CD8-positive, alpha-beta memory T cell (primary cell): ENCODE results near the gene AKAP6. TPM values are rescaled to one million over a fixed set of nuclear protein-coding genes. Genes with fewer than 3 reads are reported as not detected.

ENCODE experiments used
- CTCF ChIA-PET: fragments of 350-600 bp; sonication (Branson Sonifier 250); formaldehyde crosslinking; loops from one replicate; lab custom pipeline; 2021; ENCODE audit warnings: antibody characterized with exemption; lab: Charles Lee
- POLR2A ChIA-PET: fragments of 350-600 bp; sonication (Branson Sonifier 250); formaldehyde crosslinking; loops from one replicate; lab custom pipeline; 2021; ENCODE audit warnings: antibody characterized with exemption; lab: Charles Lee
- DNase-seq, 5 donors: peaks; one replicate each; pipeline versions ENCODE4 v3.0.0 to v3.0.0-alpha.2; 2020 to 2022; ENCODE audit warnings: mixed read lengths in 1 of 5
- H3K27ac ChIP-seq: one replicate; pipeline ENCODE4 v1.7.0; 2013; ENCODE audit warnings: low read depth, mild to moderate bottlenecking, low read length, moderate library complexity
- H3K27me3 ChIP-seq: 2 replicates; pipeline ENCODE4 v1.7.0; 2013; ENCODE audit warnings: low read length, mild to moderate bottlenecking; ENCODE audit not compliant: insufficient read depth, poor library complexity, severe bottlenecking
- H3K36me3 ChIP-seq: 2 replicates; pipeline ENCODE4 v1.7.0; 2013; ENCODE audit warnings: mild to moderate bottlenecking, low read length, moderate library complexity; ENCODE audit not compliant: insufficient read depth
- H3K4me1 ChIP-seq: 2 replicates; pipeline ENCODE4 v1.7.0; 2013; ENCODE audit warnings: mild to moderate bottlenecking, low read length, moderate library complexity; ENCODE audit not compliant: insufficient read depth
- H3K4me3 ChIP-seq: 2 replicates; pipeline ENCODE4 v1.7.0; 2013; ENCODE audit warnings: mild to moderate bottlenecking, low read length
- H3K9me3 ChIP-seq: 2 replicates; pipeline ENCODE4 v1.7.0; 2013; ENCODE audit warnings: mild to moderate bottlenecking, low read length
- H3K27ac Mint-ChIP-seq, 8 donors: one replicate each; pipeline ENCODE4 v1.8.0; 2020 to 2021; ENCODE audit warnings: mixed read lengths in 8 of 8, mild to moderate bottlenecking in 6 of 8, inconsistent platforms in 3 of 8, moderate library complexity in 3 of 8
- H3K27me3 Mint-ChIP-seq, 2 donors: one replicate each; pipeline ENCODE4 v1.8.0; 2020 to 2021; ENCODE audit warnings: mixed read lengths in 2 of 2, mild to moderate bottlenecking in 1 of 2, moderate library complexity in 1 of 2
- H3K36me3 Mint-ChIP-seq, 3 donors: one replicate each; pipeline ENCODE4 v1.8.0; 2020 to 2021; ENCODE audit warnings: mixed read lengths in 3 of 3, inconsistent platforms in 1 of 3, mild to moderate bottlenecking in 1 of 3
- H3K4me1 Mint-ChIP-seq, 3 donors: one replicate each; pipeline ENCODE4 v1.8.0; 2020 to 2021; ENCODE audit warnings: mixed read lengths in 3 of 3, inconsistent platforms in 1 of 3, mild to moderate bottlenecking in 1 of 3
- H3K4me3 Mint-ChIP-seq, 7 donors: one replicate each; pipeline ENCODE4 v1.8.0; 2020 to 2021; ENCODE audit warnings: mixed read lengths in 7 of 7, mild to moderate bottlenecking in 6 of 7, moderate library complexity in 4 of 7, inconsistent platforms in 2 of 7
- H3K9me3 Mint-ChIP-seq, 5 donors: one replicate each; pipeline ENCODE4 v1.8.0; 2020 to 2022; ENCODE audit warnings: mixed read lengths in 5 of 5, mild to moderate bottlenecking in 3 of 5, moderate library complexity in 2 of 5, inconsistent platforms in 1 of 5
- polyA plus RNA-seq: library from polyadenylated mRNA; unstranded; fragments of 300-500 nt; fragmentation: Illumina TruSeq; gene quantifications from one replicate; pipeline ENCODE4 v1.2.3, GENCODE V29; 2021
- total RNA-seq, 2 experiments: library from RNA; stranded (reverse); gene quantifications; one replicate each; pipeline ENCODE4 v1.2.3, GENCODE V29; 2021

The AKAP6 gene
- total and polyA plus RNA-seq, 3 experiments from 2014 or later: 0.49 to 1.5 (median 1.4) TPM

DNA sequence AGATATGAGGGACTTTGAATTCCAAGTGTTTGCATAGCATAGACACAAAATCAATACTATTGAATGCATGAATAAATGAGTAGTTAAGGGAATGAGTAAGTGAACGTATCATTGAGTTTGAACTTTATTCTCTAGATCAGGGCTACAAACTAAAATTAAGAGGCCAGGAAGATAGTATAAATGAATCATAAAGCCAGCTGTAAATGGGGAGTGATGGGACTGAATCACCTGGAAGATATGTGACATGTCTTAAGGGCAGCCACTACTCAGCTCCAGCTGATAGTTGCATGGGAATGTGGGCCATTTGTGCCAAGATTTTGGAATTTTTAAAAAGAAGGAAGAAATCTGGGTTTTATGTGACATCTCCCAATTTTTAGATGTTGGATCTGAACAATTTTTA is 229.9 kb downstream of the AKAP6 start:
- no peaks in the 10 kb centered on the region for H3K36me3 Mint-ChIP-seq
- H3K9me3 ChIP-seq: no peaks in the 10 kb centered on the region
- H3K4me3 Mint-ChIP-seq: no peak overlapping the region
- POLR2A ChIA-PET: no interaction called here
- no peaks in the 10 kb centered on the region for H3K27me3 Mint-ChIP-seq
- CTCF ChIA-PET: no interaction called here
- H3K27ac ChIP-seq: no peak overlapping the region
- H3K27me3 ChIP-seq: no peaks in the 10 kb centered on the region
- no peak for DNase-seq
- no peak overlapping the region for H3K4me3 ChIP-seq
- no peaks in the 10 kb centered on the region for H3K4me1 ChIP-seq
- H3K9me3 Mint-ChIP-seq: peaks cover 0 to 4% (median 0%) of the 10 kb centered on the region in 5 donors
- no peaks in the 10 kb centered on the region for H3K36me3 ChIP-seq
- H3K27ac Mint-ChIP-seq: no peak overlapping the region
- H3K4me1 Mint-ChIP-seq: peaks cover 0 to under 1% (median 0%) of the 10 kb centered on the region in 3 donors

DNA sequence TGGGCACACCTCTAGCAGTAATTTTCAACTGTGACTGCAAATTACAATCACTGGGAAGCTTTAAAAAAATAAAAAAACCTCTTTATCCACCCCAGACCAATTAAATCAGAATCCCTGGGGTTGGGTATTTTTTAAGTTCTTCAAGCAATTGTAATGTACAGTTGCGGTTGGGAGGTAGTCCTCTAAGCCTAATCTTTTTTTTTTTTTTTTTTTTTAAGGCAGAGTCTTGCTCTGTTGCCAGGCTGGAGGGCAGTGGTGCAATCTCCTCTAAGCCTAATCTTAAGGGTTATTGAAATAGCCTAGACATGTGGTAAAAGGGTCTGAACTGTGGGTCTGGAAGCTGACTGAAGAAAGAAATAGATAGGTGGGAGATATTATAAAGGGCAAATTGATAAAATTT is 230.5 kb downstream of the AKAP6 start:
- H3K27ac ChIP-seq: no peak overlapping the region
- CTCF ChIA-PET: no interaction called here
- H3K27me3 Mint-ChIP-seq: no peaks in the 10 kb centered on the region
- H3K36me3 Mint-ChIP-seq: no peaks in the 10 kb centered on the region
- no peak for DNase-seq
- H3K36me3 ChIP-seq: no peaks in the 10 kb centered on the region
- no peak overlapping the region for H3K4me3 Mint-ChIP-seq
- H3K27ac Mint-ChIP-seq: no peak overlapping the region
- H3K9me3 ChIP-seq: no peaks in the 10 kb centered on the region
- peaks cover 0 to 7% (median 0%) of the 10 kb centered on the region in 5 donors for H3K9me3 Mint-ChIP-seq
- peaks cover 4 to 6% (median 5%) of the 10 kb centered on the region in 3 donors for H3K4me1 Mint-ChIP-seq
- H3K4me1 ChIP-seq: peaks cover 3% of the 10 kb centered on the region
- no peaks in the 10 kb centered on the region for H3K27me3 ChIP-seq
- POLR2A ChIA-PET: no interaction called here
- H3K4me3 ChIP-seq: no peak overlapping the region

GRCh38 chr14:32560209-32560857 is 231.2 kb downstream of the AKAP6 start:
- Mint-ChIP-seq H3K9me3 (peaks cover 0 to 7% (median 0%) of the 10 kb centered on the region in 5 donors), H3K27me3 (no peaks in the 10 kb centered on the region), H3K4me3 (no peak overlapping the region), H3K27ac (no peak overlapping the region), H3K4me1 (peaks cover 12 to 13% (median 12%) of the 10 kb centered on the region in 3 donors), H3K36me3 (no peaks in the 10 kb centered on the region)
- no peaks in the 10 kb centered on the region for H3K9me3 ChIP-seq
- no peak overlapping the region for H3K27ac ChIP-seq
- H3K4me3 ChIP-seq: no peak overlapping the region
- CTCF ChIA-PET: no interaction called here
- H3K4me1 ChIP-seq: peaks cover 8% of the 10 kb centered on the region
- no peak for DNase-seq
- POLR2A ChIA-PET: no interaction called here
- no peaks in the 10 kb centered on the region for H3K36me3 ChIP-seq
- H3K27me3 ChIP-seq: no peaks in the 10 kb centered on the region

- H3K9me3 Mint-ChIP-seq: peaks cover 0 to 6% (median 0%) of the 10 kb centered on the region in 5 donors
- peaks cover 13 to 14% (median 14%) of the 10 kb centered on the region in 3 donors for H3K4me1 Mint-ChIP-seq
- Histone ChIP-seq H3K9me3 (no peaks in the 10 kb centered on the region), H3K27ac (no peak overlapping the region), H3K27me3 (no peaks in the 10 kb centered on the region), H3K4me1 (peaks cover 8% of the 10 kb centered on the region), H3K36me3 (no peaks in the 10 kb centered on the region), H3K4me3 (no peak overlapping the region)
- DNase-seq: no peak
- H3K27ac Mint-ChIP-seq: no peak overlapping the region
- no peak overlapping the region for H3K4me3 Mint-ChIP-seq
- H3K27me3 Mint-ChIP-seq: no peaks in the 10 kb centered on the region
- ChIA-PET POLR2A (no interaction called here), CTCF (no interaction called here)
- no peaks in the 10 kb centered on the region for H3K36me3 Mint-ChIP-seq
These were observed 232.4 kb downstream of the AKAP6 start for GRCh38 chr14:32561520-32561919.

- Histone ChIP-seq H3K4me3 (no peak overlapping the region), H3K4me1 (peaks cover 8% of the 10 kb centered on the region), H3K36me3 (no peaks in the 10 kb centered on the region), H3K27me3 (no peaks in the 10 kb centered on the region), H3K9me3 (no peaks in the 10 kb centered on the region), H3K27ac (no peak overlapping the region)
- H3K27ac Mint-ChIP-seq: peak overlapping the region in 4 of 8 donors; percentile 6 to 57 (median 34)
- CTCF ChIA-PET: no interaction called here
- no peak for DNase-seq
- no peaks in the 10 kb centered on the region for H3K36me3 Mint-ChIP-seq
- peaks cover 0 to 4% (median 0%) of the 10 kb centered on the region in 5 donors for H3K9me3 Mint-ChIP-seq
- POLR2A ChIA-PET: no interaction called here
- peaks cover 13 to 14% (median 14%) of the 10 kb centered on the region in 3 donors for H3K4me1 Mint-ChIP-seq
- peak overlapping the region in 1 of 7 donors; percentile 46 for H3K4me3 Mint-ChIP-seq
- H3K27me3 Mint-ChIP-seq: no peaks in the 10 kb centered on the region
These were observed 235.5 kb downstream of the AKAP6 start for GRCh38 chr14:32564596-32564995.

- peak overlapping the region in 1 of 7 donors; percentile 46 for H3K4me3 Mint-ChIP-seq
- ChIA-PET CTCF (no interaction called here), POLR2A (no interaction called here)
- no peaks in the 10 kb centered on the region for H3K36me3 Mint-ChIP-seq
- no peaks in the 10 kb centered on the region for H3K36me3 ChIP-seq
- H3K27me3 Mint-ChIP-seq: no peaks in the 10 kb centered on the region
- DNase-seq: no peak
- H3K9me3 ChIP-seq: no peaks in the 10 kb centered on the region
- H3K4me1 ChIP-seq: peaks cover 8% of the 10 kb centered on the region
- H3K4me3 ChIP-seq: no peak overlapping the region
- no peaks in the 10 kb centered on the region for H3K27me3 ChIP-seq
- no peak overlapping the region for H3K27ac Mint-ChIP-seq
- H3K27ac ChIP-seq: no peak overlapping the region
- H3K9me3 Mint-ChIP-seq: peaks cover 0 to 4% (median 0%) of the 10 kb centered on the region in 5 donors
- peaks cover 13 to 14% (median 14%) of the 10 kb centered on the region in 3 donors for H3K4me1 Mint-ChIP-seq
These were observed 236.2 kb downstream of the AKAP6 start for GRCh38 chr14:32565256-32565655.

DNA sequence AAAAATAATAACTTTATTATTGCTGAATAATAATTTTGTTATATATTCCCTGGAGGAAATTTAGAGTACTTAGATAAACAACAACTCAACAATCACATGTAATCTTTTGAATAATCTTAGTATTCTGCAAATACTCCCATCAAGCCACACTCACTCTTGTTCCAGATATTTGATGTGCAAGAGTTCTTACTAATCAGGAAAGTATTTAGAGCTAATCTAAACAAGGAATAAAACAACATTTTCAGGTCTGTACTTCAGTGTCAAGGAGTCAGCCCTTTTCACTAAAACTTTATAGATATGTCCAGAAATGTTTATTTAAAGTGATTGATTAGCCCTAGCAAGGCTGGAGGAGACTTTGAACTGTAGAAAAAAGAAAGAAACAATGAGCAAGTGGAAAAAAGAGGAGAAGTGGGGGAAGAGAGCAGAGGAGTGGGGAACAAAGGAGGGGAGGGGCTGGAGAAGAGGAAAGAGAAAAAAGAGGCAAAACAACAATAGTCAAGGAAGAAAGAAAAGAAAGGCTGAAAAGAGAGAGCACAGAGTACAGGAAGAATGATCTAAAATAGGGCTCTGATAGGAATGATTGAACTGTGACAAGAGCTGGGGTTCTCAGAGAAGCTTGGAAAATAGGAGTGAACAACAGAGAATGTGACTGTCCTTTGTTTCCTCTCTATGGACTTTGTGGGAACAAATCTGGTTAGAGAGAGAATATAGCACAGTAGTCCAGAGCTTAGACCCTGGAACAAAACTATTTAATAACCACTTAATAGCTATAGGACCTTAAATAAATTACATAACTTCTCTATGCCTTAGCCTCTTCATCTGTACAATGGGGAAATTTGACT is 238.7 kb downstream of the AKAP6 start:
- Histone ChIP-seq H3K4me3 (no peak overlapping the region), H3K9me3 (no peaks in the 10 kb centered on the region), H3K36me3 (no peaks in the 10 kb centered on the region), H3K27ac (no peak overlapping the region), H3K4me1 (peaks cover 8% of the 10 kb centered on the region), H3K27me3 (no peaks in the 10 kb centered on the region)
- Mint-ChIP-seq H3K27me3 (no peaks in the 10 kb centered on the region), H3K4me3 (no peak overlapping the region), H3K9me3 (peaks cover 0 to 4% (median 0%) of the 10 kb centered on the region in 5 donors), H3K36me3 (no peaks in the 10 kb centered on the region), H3K4me1 (peaks cover 13 to 14% (median 14%) of the 10 kb centered on the region in 3 donors), H3K27ac (no peak overlapping the region)
- no peak for DNase-seq
- ChIA-PET POLR2A (no interaction called here), CTCF (no interaction called here)

GRCh38 chr14:32571551-32571950 is 242.5 kb downstream of the AKAP6 start:
- no peak overlapping the region for H3K27ac Mint-ChIP-seq
- no peaks in the 10 kb centered on the region for H3K4me1 Mint-ChIP-seq
- CTCF ChIA-PET: no interaction called here
- no peak overlapping the region for H3K4me3 Mint-ChIP-seq
- no peaks in the 10 kb centered on the region for H3K36me3 ChIP-seq
- POLR2A ChIA-PET: no interaction called here
- H3K36me3 Mint-ChIP-seq: no peaks in the 10 kb centered on the region
- no peaks in the 10 kb centered on the region for H3K27me3 ChIP-seq
- H3K9me3 ChIP-seq: no peaks in the 10 kb centered on the region
- H3K4me1 ChIP-seq: no peaks in the 10 kb centered on the region
- no peaks in the 10 kb centered on the region for H3K27me3 Mint-ChIP-seq
- H3K27ac ChIP-seq: no peak overlapping the region
- no peak for DNase-seq
- H3K9me3 Mint-ChIP-seq: no peaks in the 10 kb centered on the region
- H3K4me3 ChIP-seq: no peak overlapping the region
